Caco-2 (cell line): Measurements from ENCODE around the gene ENTPD8. TPM values are rescaled to one million over a fixed set of nuclear protein-coding genes. Genes with fewer than 3 reads are reported as not detected.

Experiments used
- BruUV-seq: library from RNA; stranded (reverse); fragments of 400-500 nt; replicated peaks from 2 replicates; lab custom pipeline; 2021; lab: Mats Ljungman, UMichigan
- CTCF ChIA-PET: fragments of 300-600 bp; sonication (Branson Sonifier 250); formaldehyde crosslinking; loops from one replicate; lab custom pipeline; 2022; ENCODE audit warnings: antibody characterized with exemption; lab: Charles Lee
- POLR2A ChIA-PET: fragments of 300-600 bp; sonication (Branson Sonifier 250); formaldehyde crosslinking; loops from one replicate; lab custom pipeline; 2022; ENCODE audit warnings: antibody characterized with exemption; lab: Charles Lee
- DNase-seq, 2 experiments: peaks; one replicate each; pipeline versions ENCODE4 v3.0.0 to v3.0.0-alpha.2; 2020 to 2022
- H3K27me3 ChIP-seq: replicated peaks from 2 replicates; pipeline ENCODE4 v1.6.0; 2011; ENCODE audit warnings: low read length; ENCODE audit not compliant: control insufficient read depth, insufficient read depth
- H3K36me3 ChIP-seq: 2 replicates; pipeline ENCODE4 v1.5.1; 2011; ENCODE audit warnings: low read length; ENCODE audit not compliant: control insufficient read depth, insufficient read depth
- H3K4me1 ChIP-seq: fragments of 250-450 bp; sonication (Bioruptor Pico); 2 replicates; pipeline ENCODE4 v1.5.1; 2020; ENCODE audit warnings: mild to moderate bottlenecking
- H3K4me3 ChIP-seq: 2 replicates; pipeline ENCODE4 v1.5.1; 2011; ENCODE audit warnings: low read depth, mild to moderate bottlenecking, control low read depth, low read length
- H3K9me3 ChIP-seq: fragments of 250-450 bp; sonication (Bioruptor Pico); 2 replicates; pipeline ENCODE4 v1.5.1; 2020; ENCODE audit warnings: mild to moderate bottlenecking, moderate library complexity
- H3K27ac Mint-ChIP-seq: one replicate; pipeline ENCODE4 v1.8.0; 2022; ENCODE audit warnings: mixed read lengths; ENCODE audit not compliant: unreplicated experiment
- H3K27me3 Mint-ChIP-seq: one replicate; pipeline ENCODE4 v1.8.0; 2022; ENCODE audit warnings: mixed read lengths; ENCODE audit not compliant: insufficient read depth, unreplicated experiment
- H3K36me3 Mint-ChIP-seq: one replicate; pipeline ENCODE4 v1.8.0; 2022; ENCODE audit warnings: mild to moderate bottlenecking, mixed read lengths; ENCODE audit not compliant: insufficient read depth, unreplicated experiment
- H3K4me1 Mint-ChIP-seq: one replicate; pipeline ENCODE4 v1.8.0; 2022; ENCODE audit warnings: low read depth, mixed read lengths; ENCODE audit not compliant: unreplicated experiment
- H3K4me3 Mint-ChIP-seq: one replicate; pipeline ENCODE4 v1.8.0; 2022; ENCODE audit warnings: mild to moderate bottlenecking, moderate library complexity, mixed read lengths; ENCODE audit not compliant: unreplicated experiment
- H3K9me3 Mint-ChIP-seq: one replicate; pipeline ENCODE4 v1.8.0; 2022; ENCODE audit warnings: mixed read lengths; ENCODE audit not compliant: unreplicated experiment
- CTCF ChIP-seq, 2 experiments: fragments of 200-600 bp in 1 of 2; IDR thresholded peaks; 1 replicate in 1 of 2; 2 replicates in 1 of 2; pipeline versions ENCODE4 v1.5.1 to v1.8.0; 2011 to 2022; ENCODE audit warnings: antibody characterized with exemption in 1 of 2, control low read depth in 1 of 2, inconsistent platforms in 1 of 2, low read depth in 1 of 2, low read length in 1 of 2, mild to moderate bottlenecking in 1 of 2, moderate library complexity in 1 of 2; ENCODE audit not compliant: insufficient read depth in 1 of 2, severe bottlenecking in 1 of 2, unreplicated experiment in 1 of 2
- intact Hi-C: fragments of 100-400 bp; cut with micrococcal nuclease; formaldehyde crosslinking; loops from one replicate; pipeline ENCODE4 v1.10.0; 2022; ENCODE audit not compliant: unreplicated experiment
- total RNA-seq: library from RNA; stranded (reverse); gene quantifications from 2 replicates; pipeline ENCODE4 v1.2.3, GENCODE V29; 2022

Gene ENTPD8
- total RNA-seq, 1 experiment from 2014 or later, result 8.6 TPM

- H3K4me1 ChIP-seq, result peaks cover 14% of the 10 kb centered on the region
- no peaks in the 10 kb centered on the region for H3K9me3 ChIP-seq
- DNase-seq, result no peak
- Mint-ChIP-seq H3K9me3 (no peaks in the 10 kb centered on the region), H3K27me3 (no peaks in the 10 kb centered on the region), H3K4me1 (no peaks in the 10 kb centered on the region), H3K36me3 (peaks cover 30% of the 10 kb centered on the region), H3K27ac (no peak overlapping the region), H3K4me3 (no peak overlapping the region)
- no peaks in the 10 kb centered on the region for H3K27me3 ChIP-seq
- H3K36me3 ChIP-seq, result no peaks in the 10 kb centered on the region
- H3K4me3 ChIP-seq, result no peak overlapping the region
- no TSS peak for BruUV-seq
- intact Hi-C loops, result no loop called here
- TF ChIP-seq CTCF (IDR thresholded peaks at IDR 0.05; ENCODE audit: insufficient read depth in 1 of 2, low read depth in 1 of 2, low read length in 1 of 2, severe bottlenecking in 1 of 2, unreplicated experiment in 1 of 2), result no peak
- ChIA-PET CTCF (no interaction called here), POLR2A (interaction anchor here (1.8 kb wide), 1 partner anchor 15 kb away, joined by 8 read pairs; the partner anchor contains the start of genes EXD3 and NOXA1)
These were observed 3.2 kb downstream of the ENTPD8 start for GRCh38 chr9:137437691-137438590.

GRCh38 chr9:137436761-137437600 lies 4.2 kb downstream of the ENTPD8 start:
- POLR2A ChIA-PET, result interaction anchor here (1.8 kb wide), 1 partner anchor 14 kb away, joined by 8 read pairs; the partner anchor contains the start of genes EXD3 and NOXA1
- no peak overlapping the region for H3K4me3 ChIP-seq

More at GRCh38 chr9:137436761-137437600, 4.2 kb downstream of the ENTPD8 start:
- Histone ChIP-seq H3K9me3 (no peaks in the 10 kb centered on the region), H3K4me1 (peaks cover 11% of the 10 kb centered on the region), H3K36me3 (no peaks in the 10 kb centered on the region), H3K27me3 (no peaks in the 10 kb centered on the region)
- no peak for TF ChIP-seq CTCF (IDR thresholded peaks at IDR 0.05; ENCODE audit: insufficient read depth in 1 of 2, low read depth in 1 of 2, low read length in 1 of 2, severe bottlenecking in 1 of 2, unreplicated experiment in 1 of 2)
- Mint-ChIP-seq H3K27ac (no peak overlapping the region), H3K4me1 (no peaks in the 10 kb centered on the region), H3K36me3 (peaks cover 30% of the 10 kb centered on the region), H3K27me3 (no peaks in the 10 kb centered on the region), H3K9me3 (no peaks in the 10 kb centered on the region), H3K4me3 (no peak overlapping the region)
- CTCF ChIA-PET, result interaction anchor here (0.9 kb wide), 1 partner anchor 14 kb away, joined by 3 read pairs; the partner anchor contains the start of genes EXD3 and NOXA1
- intact Hi-C loops, result no loop called here
- no TSS peak for BruUV-seq
- DNase-seq, result no peak
